Sigmoid colon (tissue), 7 donors: ENCODE measurements around the gene DLGAP4. TPM values are rescaled to one million over a fixed set of nuclear protein-coding genes. Genes with fewer than 3 reads are reported as not detected.

Experiments
- DNase-seq: peaks from one replicate; pipeline ENCODE4 v3.0.0-alpha.2; 2019
- H3K27ac ChIP-seq, 4 donors: fragments of 200-600 bp; sonication (generic); one replicate each; pipeline ENCODE4 v1.5.1; 2016 to 2019; ENCODE audit warnings: mild to moderate bottlenecking in 1 of 4
- H3K27me3 ChIP-seq, 3 donors: fragments of 200-600 bp; sonication (generic); one replicate each; pipeline ENCODE4 v1.5.1; 2019; ENCODE audit warnings: mild to moderate bottlenecking in 1 of 3
- H3K36me3 ChIP-seq, 4 donors: fragments of 200-600 bp; sonication (generic); one replicate each; pipeline ENCODE4 v1.5.1; 2016 to 2019
- H3K4me1 ChIP-seq, 4 donors: fragments of 200-600 bp; sonication (generic); one replicate each; pipeline ENCODE4 v1.5.1; 2017 to 2019
- H3K4me3 ChIP-seq, 4 donors: fragments of 200-600 bp; sonication (generic); one replicate each; pipeline ENCODE4 v1.5.1; 2017 to 2019; ENCODE audit warnings: mild to moderate bottlenecking in 2 of 4, moderate library complexity in 1 of 4
- H3K9me3 ChIP-seq, 4 donors: fragments of 200-600 bp in 3 of 4; sonication (generic) in 3 of 4; one replicate each; pipeline versions ENCODE4 v1.5.1 to v1.6.1; 2013 to 2019
- CTCF ChIP-seq, 4 experiments: fragments of 450-650 bp in 3 of 4; fragments of 200-600 bp in 1 of 4; IDR thresholded peaks; one replicate each; pipeline ENCODE4 v1.5.1; 2016 to 2019; ENCODE audit warnings: antibody characterized with exemption in 4 of 4, mild to moderate bottlenecking in 3 of 4, moderate library complexity in 2 of 4
- EP300 ChIP-seq, 4 donors: sonication (generic); formaldehyde crosslinking; IDR thresholded peaks; one replicate each; pipeline ENCODE4 v1.6.1; 2017; ENCODE audit warnings: antibody characterized with exemption in 4 of 4
- POLR2A ChIP-seq, 2 donors: fragments of 450-650 bp; IDR thresholded peaks; one replicate each; pipeline ENCODE4 v1.6.1; 2016; ENCODE audit warnings: antibody characterized with exemption in 2 of 2, mild to moderate bottlenecking in 2 of 2, moderate library complexity in 2 of 2
- POLR2AphosphoS5 ChIP-seq, 4 donors: sonication (generic); formaldehyde crosslinking; IDR thresholded peaks; one replicate each; pipeline ENCODE4 v1.6.1; 2017; ENCODE audit warnings: antibody characterized with exemption in 4 of 4
- WGBS, 2 donors: extraction: QIAGEN DNeasy Blood & Tissue Kit; methylation state at CpG; one replicate each; pipeline ENCODE4 v1.1.7; 2013; 5-methylcytosine and 5-hydroxymethylcytosine counted together
- intact Hi-C: fragments of 100-400 bp; cut with DNase I; formaldehyde crosslinking; loops from one replicate; pipeline ENCODE4 v1.15.1; 2023
- polyA plus RNA-seq, 3 donors: library from polyadenylated mRNA; stranded (reverse); fragments of 200-250 nt; gene quantifications; one replicate each; pipeline ENCODE4 v1.2.3, GENCODE V29; 2013
- total RNA-seq, 4 donors: library from RNA; depleted of rRNA; stranded (reverse); fragments of >200 nt; gene quantifications; one replicate each; pipeline ENCODE4 v1.1.0, GENCODE V29; 2016
- donor health status: healthy with polysubstance abuse.
- donor health status: Bipolar disorder and iron deficiency.
- donor health status: healthy.

Gene DLGAP4
- total and polyA plus RNA-seq, 7 donors: 21.0 to 60.7 (median 36.9) TPM

GRCh38 chr20:36339646-36340592 lies 33.8 kb downstream of the DLGAP4 start:
- no peaks in the 10 kb centered on the region for H3K9me3 ChIP-seq
- intact Hi-C loops: no loop called here
- H3K4me3 ChIP-seq: no peak overlapping the region
- WGBS, 2 donors: 29 to 35% methylated on average over 24 of the region's 24 CpGs
- H3K27me3 ChIP-seq: peaks cover 0 to 46% (median 6%) of the 10 kb centered on the region in 3 donors
- H3K4me1 ChIP-seq: no peaks in the 10 kb centered on the region
- no peak for TF ChIP-seq POLR2A (IDR thresholded peaks at IDR 0.05)
- TF ChIP-seq POLR2AphosphoS5 (IDR thresholded peaks at IDR 0.05): no peak
- no peak for TF ChIP-seq EP300 (IDR thresholded peaks at IDR 0.05)
- no peak for TF ChIP-seq CTCF (IDR thresholded peaks at IDR 0.05)
- H3K36me3 ChIP-seq: no peaks in the 10 kb centered on the region
- H3K27ac ChIP-seq: no peak overlapping the region
- no peak for DNase-seq

GRCh38 chr20:36340593-36340990 lies 34.5 kb downstream of the DLGAP4 start:
- no peaks in the 10 kb centered on the region for H3K9me3 ChIP-seq
- no peak for DNase-seq
- H3K4me3 ChIP-seq: no peak overlapping the region
- no peak overlapping the region for H3K27ac ChIP-seq
- 58 to 65% methylated on average over 9 of the region's 9 CpGs for WGBS, 2 donors
- H3K27me3 ChIP-seq: peaks cover 0 to 40% (median under 1%) of the 10 kb centered on the region in 3 donors
- H3K36me3 ChIP-seq: no peaks in the 10 kb centered on the region
- TF ChIP-seq POLR2A (IDR thresholded peaks at IDR 0.05) (no peak), CTCF (IDR thresholded peaks at IDR 0.05) (no peak), POLR2AphosphoS5 (IDR thresholded peaks at IDR 0.05) (no peak), EP300 (IDR thresholded peaks at IDR 0.05) (no peak)
- intact Hi-C loops: no loop called here
- no peaks in the 10 kb centered on the region for H3K4me1 ChIP-seq

- H3K36me3 ChIP-seq: no peaks in the 10 kb centered on the region
- no peaks in the 10 kb centered on the region for H3K4me1 ChIP-seq
- no peaks in the 10 kb centered on the region for H3K9me3 ChIP-seq
- intact Hi-C loops: no loop called here
- H3K4me3 ChIP-seq: no peak overlapping the region
- DNase-seq: no peak
- TF ChIP-seq CTCF (IDR thresholded peaks at IDR 0.05) (no peak), POLR2AphosphoS5 (IDR thresholded peaks at IDR 0.05) (no peak), POLR2A (IDR thresholded peaks at IDR 0.05) (no peak), EP300 (IDR thresholded peaks at IDR 0.05) (no peak)
- H3K27ac ChIP-seq: no peak overlapping the region
- 82% methylated on average over 22 of the region's 22 CpGs for WGBS, 2 donors
- H3K27me3 ChIP-seq: peaks cover 0 to 31% (median 0%) of the 10 kb centered on the region in 3 donors
These were observed 35.3 kb downstream of the DLGAP4 start for GRCh38 chr20:36341331-36342020.

GRCh38 chr20:36342331-36343120 lies 36.4 kb downstream of the DLGAP4 start:
- TF ChIP-seq EP300 (IDR thresholded peaks at IDR 0.05): no peak
- no peak for DNase-seq

More at GRCh38 chr20:36342331-36343120, 36.4 kb downstream of the DLGAP4 start:
- no peak overlapping the region for H3K4me3 ChIP-seq
- H3K4me1 ChIP-seq: no peaks in the 10 kb centered on the region
- H3K36me3 ChIP-seq: no peaks in the 10 kb centered on the region
- no peaks in the 10 kb centered on the region for H3K9me3 ChIP-seq
- intact Hi-C loops: no loop called here
- H3K27ac ChIP-seq: no peak overlapping the region
- H3K27me3 ChIP-seq: peaks cover 0 to 24% (median 0%) of the 10 kb centered on the region in 3 donors
- 70 to 73% methylated on average over 8 of the region's 8 CpGs for WGBS, 2 donors
